ENCODE results near the gene DNAH2. TPM values are rescaled to one million over a fixed set of nuclear protein-coding genes. Genes with fewer than 3 reads are reported as not detected.

Gene DNAH2
- total and polyA plus RNA-seq, 9 of the 15 experiments (the other 6 are each of a cell fraction or from before 2014, with no cell fraction given), result 0.03 TPM; not detected in 8

DNA sequence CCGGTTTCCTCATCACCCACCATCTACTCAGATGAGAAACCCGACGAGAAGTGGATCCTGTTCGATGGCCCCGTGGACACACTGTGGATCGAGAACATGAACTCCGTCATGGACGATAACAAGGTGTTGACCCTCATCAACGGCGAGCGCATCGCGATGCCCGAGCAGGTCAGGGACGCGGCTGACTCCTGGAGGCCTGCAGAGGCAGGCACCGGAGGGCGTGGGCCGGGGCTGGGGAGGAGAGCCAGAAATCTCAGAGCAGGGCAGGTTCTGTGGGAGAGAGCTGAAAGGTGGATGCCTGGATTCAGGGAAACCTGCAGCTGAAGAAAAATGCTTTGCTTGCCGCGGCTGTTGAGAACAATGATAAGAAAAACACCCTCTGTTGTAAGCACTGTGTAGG, 69.3 kb downstream of the DNAH2 start (continued):
- TF ChIP-seq HDGF (IDR thresholded peaks at IDR 0.05), result no peak
- TF ChIP-seq CSDE1 (IDR thresholded peaks at IDR 0.05), result no peak

DNA sequence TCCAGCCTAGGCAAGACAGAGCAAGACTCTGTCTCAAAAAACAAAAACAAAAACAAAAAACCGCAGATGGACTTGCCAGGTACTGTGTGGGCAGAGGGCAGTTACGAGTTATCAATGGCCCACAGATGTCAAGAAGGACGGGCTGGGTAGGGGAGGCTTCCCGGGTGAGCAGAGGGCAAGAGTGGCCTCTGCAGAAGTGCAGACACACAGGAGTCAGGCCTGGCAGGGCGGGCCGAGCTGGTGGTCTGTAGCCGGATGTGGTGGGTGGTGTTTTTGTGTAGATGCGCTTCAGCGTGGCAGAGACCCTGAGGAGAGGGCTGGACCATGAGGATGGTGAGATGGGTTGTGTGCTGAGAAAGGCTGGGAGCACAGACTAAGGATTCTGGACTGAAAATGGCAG, 71.6 kb downstream of the DNAH2 start:
- ChIA-PET CTCF (ENCODE audit: low intra/inter-chr PET ratio) (no interaction called here), POLR2A (no interaction called here)
- Histone ChIP-seq H3K79me2 (ENCODE audit: control insufficient read depth, insufficient read depth, low read length) (no peaks in the 10 kb centered on the region), H3K4me1 (replicated peaks in 1 of 2; ENCODE audit: control insufficient read depth in 2 of 2, insufficient read depth in 2 of 2, low read length in 2 of 2) (no peaks in the 10 kb centered on the region; a peak in 1 of 5 replicates), H3K27me3 (ENCODE audit: control insufficient read depth in 2 of 2, insufficient read depth in 2 of 2, low read length in 2 of 2) (peaks cover 25 to 50% of the 10 kb centered on the region in 2 experiments; a peak in 4 of 5 replicates), H4K20me1 (replicated peaks; ENCODE audit: control insufficient read depth, insufficient read depth, low read length) (no peaks in the 10 kb centered on the region; the same call in 1 of the 2 replicates), H2AFZ (ENCODE audit: low read depth, low read length) (no peak overlapping the region), H3K36me3 (ENCODE audit: control insufficient read depth, insufficient read depth, low read length) (no peaks in the 10 kb centered on the region), H3K9ac (ENCODE audit: insufficient read depth in 1 of 2, low read depth in 2 of 2, low read length in 2 of 2) (no peak overlapping the region), H3K4me2 (ENCODE audit: insufficient read depth, low read length) (no peak overlapping the region), H3K4me3 (no peak overlapping the region), H3K9me1 (ENCODE audit: control insufficient read depth, insufficient read depth, low read length) (no peaks in the 10 kb centered on the region), H3K27ac (ENCODE audit: extremely low read depth, low read depth, low read length) (no peak overlapping the region), H3K9me3 (replicated peaks; ENCODE audit: control insufficient read depth, insufficient read depth, low read depth, low read length) (no peaks in the 10 kb centered on the region)
- in situ Hi-C loops (cut with MboI), result no loop called here
- TF ChIP-seq ZKSCAN3 (CRISPR knock-in tag; IDR thresholded peaks at IDR 0.05) (no peak), NFIC (IDR thresholded peaks at IDR 0.05) (no peak), ZNF146 (CRISPR knock-in tag; IDR thresholded peaks at IDR 0.05; ENCODE audit: unreplicated experiment) (no peak), XRCC5 (IDR thresholded peaks at IDR 0.05; ENCODE audit: low read depth, low read length) (no peak), ZNF644 (tag; IDR thresholded peaks at IDR 0.05; ENCODE audit: low read depth) (no peak), NELFE (IDR thresholded peaks at IDR 0.05; ENCODE audit: insufficient read depth, insufficient read length) (no peak), RNF2 (IDR thresholded peaks at IDR 0.05) (no peak), CBFA2T2 (conservative IDR thresholded peaks at IDR 0.05) (no peak), FOXP1 (CRISPR knock-in tag; IDR thresholded peaks at IDR 0.05) (no peak), ATF7 (IDR thresholded peaks at IDR 0.05) (no peak), YBX1 (IDR thresholded peaks at IDR 0.05) (no peak), ZNF668 (CRISPR knock-in tag; IDR thresholded peaks at IDR 0.05) (no peak), POLR3G (IDR thresholded peaks at IDR 0.05; ENCODE audit: extremely low read depth, insufficient read length, insufficient replicate concordance) (no peak), CBFB (CRISPR knock-in tag; IDR thresholded peaks at IDR 0.05) (no peak), PYGO2 (tag; IDR thresholded peaks at IDR 0.05) (no peak)
- intact Hi-C loops (cut with micrococcal nuclease), result no loop called here
- ATAC-seq (no peak), FAIRE-seq (no peak), DNase-seq (ENCODE audit: extremely low read depth in 1 of 4, low spot score in 3 of 4) (no peak)
- no TSS peak for BruUV-seq (replicated peaks)
- WGBS (ENCODE audit: insufficient coverage, low coverage, missing lambda C conversion rate), result 0% methylated on average over 8 of the region's 9 CpGs

Measured in K562 (cell line).